CD4-positive, alpha-beta T cell treated with Interleukin-17A for 1 hour (primary cell): ENCODE measurements around the gene ITGB2.
"Not testable (repeated sequence)": the region's sequence is repeated elsewhere in the genome, so short reads cannot be mapped to it uniquely, and the experiment has no call there.

Experiments used
- DNase-seq: peaks from one replicate; pipeline ENCODE4 v3.0.0-alpha.2; 2020

ITGB2 gene

GRCh38 chr21:44879238-44879637, 41.5 kb downstream of the ITGB2 start:
- DNase-seq, result not testable (repeated sequence)

- DNase-seq, result peak; percentile 29
These were observed 42.4 kb downstream of the ITGB2 start for GRCh38 chr21:44878053-44878982.

GRCh38 chr21:44876849-44877575, 43.7 kb downstream of the ITGB2 start:
- DNase-seq, result no peak

- DNase-seq, result peak; percentile 53
These were observed 45.4 kb downstream of the ITGB2 start for GRCh38 chr21:44875316-44875700.

GRCh38 chr21:44874497-44875315, 46.0 kb downstream of the ITGB2 start:
- DNase-seq, result peak; percentile 53

GRCh38 chr21:44874240-44874496, 46.5 kb downstream of the ITGB2 start:
- no peak for DNase-seq

- DNase-seq, result peak; percentile 99
These were observed 47.1 kb downstream of the ITGB2 start, which contains the start of gene PTTG1IP for GRCh38 chr21:44873356-44874239. Gene PTTG1IP (minus strand): TSS chr21:44873690. CDS start chr21:44873616, 74 bp downstream.

GRCh38 chr21:44872649-44873355, 47.9 kb downstream of the ITGB2 start:
- DNase-seq, result no peak

GRCh38 chr21:44872323-44872648, 48.4 kb downstream of the ITGB2 start:
- DNase-seq, result peak; percentile 28

GRCh38 chr21:44871576-44872269, 49.0 kb downstream of the ITGB2 start:
- DNase-seq, result no peak

GRCh38 chr21:44870748-44871495, 49.8 kb downstream of the ITGB2 start:
- DNase-seq, result no peak

GRCh38 chr21:44869781-44870747, 50.6 kb downstream of the ITGB2 start:
- DNase-seq, result peak; percentile 53

- DNase-seq, result no peak
These were observed 52.0 kb downstream of the ITGB2 start for GRCh38 chr21:44868707-44869106.

GRCh38 chr21:44867999-44868700, 52.5 kb downstream of the ITGB2 start:
- peak; percentile 70 for DNase-seq

GRCh38 chr21:44867464-44867863, 53.2 kb downstream of the ITGB2 start:
- no peak for DNase-seq

GRCh38 chr21:44866780-44867179, 53.9 kb downstream of the ITGB2 start:
- DNase-seq, result no peak

- peak; percentile 43 for DNase-seq
These were observed 55.0 kb downstream of the ITGB2 start for GRCh38 chr21:44865561-44866280.
